A549 (cell line): ENCODE results near the gene SLC29A2. TPM values are rescaled to one million over a fixed set of nuclear protein-coding genes. Genes with fewer than 3 reads are reported as not detected.

Source experiments
- ATAC-seq, 2 experiments: fragments of 200-7000 bp in 1 of 2; fragments of >200 bp in 1 of 2; cut with Nextera tagmentation in 1 of 2; cut with Tn5 transposase in 1 of 2; 3 replicates each; pipeline versions ENCODE4 v1.8.0 to v1.9.1; 2018 to 2020; ENCODE audit warnings: mild to moderate bottlenecking in 1 of 2, moderate library complexity in 1 of 2
- CTCF ChIA-PET: fragments of 300-600 bp; sonication (Branson Sonifier 250); formaldehyde crosslinking; extraction: SDS; loops from one replicate; lab custom pipeline; 2021; ENCODE audit warnings: antibody characterized with exemption, inconsistent platforms; lab: Yijun Ruan, JAX
- POLR2A ChIA-PET: fragments of 350-600 bp; formaldehyde crosslinking; extraction: SDS; loops from one replicate; lab custom pipeline; 2021; ENCODE audit warnings: antibody characterized with exemption, inconsistent platforms; lab: Yijun Ruan, JAX
- DNase-seq, 2 experiments: peaks; one replicate each; pipeline versions ENCODE4 v3.0.0 to v3.0.0-alpha.2; 2011 to 2016; ENCODE audit warnings: low read depth in 1 of 2, low spot score in 1 of 2
- FAIRE-seq: peaks from 2 replicates; lab custom pipeline; 2011; peaks lifted over from hg19 to GRCh38; lab: Jason Lieb, UNC
- H3K27ac ChIP-seq, 2 experiments: fragments of >200 bp; sonication (Bioruptor Twin); formaldehyde crosslinking; 3 replicates each; pipeline ENCODE4 v1.5.1; 2016 to 2017
- H3K4me1 ChIP-seq: fragments of >200 bp; sonication (Bioruptor Twin); formaldehyde crosslinking; 3 replicates; pipeline ENCODE4 v1.6.1; 2016
- H3K4me2 ChIP-seq: fragments of >200 bp; sonication (Bioruptor Twin); formaldehyde crosslinking; 3 replicates; pipeline ENCODE4 v1.6.1; 2016
- H3K4me3 ChIP-seq: fragments of >200 bp; sonication (Bioruptor Twin); formaldehyde crosslinking; 3 replicates; pipeline ENCODE4 v1.5.1; 2016
- H3K9me3 ChIP-seq: fragments of >200 bp; sonication (Bioruptor Twin); formaldehyde crosslinking; 3 replicates; pipeline ENCODE4 v1.6.1; 2016
- ATOH8 ChIP-seq: fragments of 250-450 bp; sonication (Bioruptor Pico); IDR thresholded peaks from 2 replicates; pipeline ENCODE4 v1.5.0; 2020; ENCODE audit warnings: low read depth, mild to moderate bottlenecking, moderate library complexity
- CEBPB ChIP-seq, 2 experiments: fragments of >200 bp in 1 of 2; sonication (Bioruptor Twin) in 1 of 2; formaldehyde crosslinking in 1 of 2; IDR thresholded peaks; 2 replicates each; pipeline ENCODE4 v1.6.1; 2012 to 2016
- CHD4 ChIP-seq: fragments of 200-600 bp; sonication (generic); IDR thresholded peaks from 2 replicates; pipeline ENCODE4 v1.6.1; 2016; ENCODE audit warnings: antibody characterized with exemption, mild to moderate bottlenecking, borderline replicate concordance
- E2F6 ChIP-seq: IDR thresholded peaks from 2 replicates; pipeline ENCODE4 v1.6.1; 2012; ENCODE audit warnings: low read depth, borderline replicate concordance
- ESRRA ChIP-seq: fragments of 150-350 bp; IDR thresholded peaks from 2 replicates; pipeline ENCODE4 v1.6.1; 2014; ENCODE audit warnings: mild to moderate bottlenecking, low read length, borderline replicate concordance
- FOSL2 ChIP-seq, 2 experiments: fragments of 450-650 bp in 1 of 2; fragments of >200 bp in 1 of 2; sonication (Bioruptor Twin) in 1 of 2; formaldehyde crosslinking; IDR thresholded peaks; 2 replicates each; pipeline versions ENCODE4 v1.5.0 to v1.6.1; 2016 to 2020; ENCODE audit warnings: mild to moderate bottlenecking in 1 of 2, moderate library complexity in 1 of 2
- FOXS1 ChIP-seq: fragments of 250-450 bp; sonication (Bioruptor Pico); IDR thresholded peaks from 2 replicates; pipeline ENCODE4 v1.5.0; 2020; ENCODE audit warnings: mild to moderate bottlenecking, moderate library complexity
- HDAC2 ChIP-seq: fragments of 200-600 bp; sonication (generic); IDR thresholded peaks from 2 replicates; pipeline ENCODE4 v1.6.1; 2016
- HOXB13 ChIP-seq: fragments of 250-450 bp; sonication (Bioruptor Pico); IDR thresholded peaks from 2 replicates; pipeline ENCODE4 v1.5.0; 2020; ENCODE audit warnings: low read depth, mild to moderate bottlenecking, moderate library complexity
- JUN ChIP-seq, 2 experiments: fragments of >200 bp; sonication (Bioruptor Twin); formaldehyde crosslinking; IDR thresholded peaks; 2 replicates in 1 of 2; 3 replicates in 1 of 2; pipeline ENCODE4 v1.6.1; 2016 to 2017
- KDM1A ChIP-seq: fragments of 200-600 bp; sonication (generic); IDR thresholded peaks from 2 replicates; pipeline ENCODE4 v1.6.1; 2016; ENCODE audit warnings: low read depth, mild to moderate bottlenecking
- KDM5A ChIP-seq: fragments of 200-600 bp; sonication (generic); IDR thresholded peaks from 2 replicates; pipeline ENCODE4 v1.6.1; 2016; ENCODE audit warnings: antibody characterized with exemption, mild to moderate bottlenecking
- MYC ChIP-seq: IDR thresholded peaks from 2 replicates; pipeline ENCODE4 v1.6.1; 2012; ENCODE audit warnings: mild to moderate bottlenecking, inconsistent platforms, low read length, improper control_type of control experiment, borderline replicate concordance
- NFE2L2 ChIP-seq: fragments of 150-350 bp; conservative IDR thresholded peaks from 2 replicates; pipeline ENCODE4 v1.6.1; 2014; ENCODE audit warnings: low read length
- NR3C1 ChIP-seq: fragments of >200 bp; sonication (Bioruptor Twin); formaldehyde crosslinking; IDR thresholded peaks from 3 replicates; pipeline ENCODE4 v1.6.1; 2017
- PHF8 ChIP-seq: fragments of 200-600 bp; sonication (generic); IDR thresholded peaks from 2 replicates; pipeline ENCODE4 v1.6.1; 2016; ENCODE audit warnings: low read depth, mild to moderate bottlenecking, antibody characterized with exemption, moderate library complexity, borderline replicate concordance
- RCOR1 ChIP-seq: fragments of 150-350 bp; IDR thresholded peaks from 2 replicates; pipeline ENCODE4 v1.6.1; 2014; ENCODE audit warnings: antibody characterized with exemption, low read length, low read depth
- RNF2 ChIP-seq: fragments of 200-600 bp; sonication (generic); IDR thresholded peaks from 2 replicates; pipeline ENCODE4 v1.6.1; 2016; ENCODE audit warnings: low read depth, mild to moderate bottlenecking, antibody characterized with exemption, moderate library complexity, borderline replicate concordance
- SMC3 ChIP-seq: fragments of >200 bp; sonication (Bioruptor Twin); formaldehyde crosslinking; IDR thresholded peaks from 3 replicates; pipeline ENCODE4 v1.6.1; 2018; ENCODE audit warnings: inconsistent platforms
- TFCP2L1 ChIP-seq: fragments of 250-450 bp; sonication (Bioruptor Pico); IDR thresholded peaks from 2 replicates; pipeline ENCODE4 v1.5.0; 2021; ENCODE audit warnings: mild to moderate bottlenecking
- TP53 ChIP-seq: fragments of 250-450 bp; sonication (Bioruptor Pico); IDR thresholded peaks from 2 replicates; pipeline ENCODE4 v1.5.0; 2021; ENCODE audit warnings: mild to moderate bottlenecking, moderate library complexity
- ZC3H11A ChIP-seq: fragments of 450-650 bp; IDR thresholded peaks from 2 replicates; pipeline ENCODE4 v1.6.1; 2014; ENCODE audit warnings: antibody characterized with exemption, mild to moderate bottlenecking
- ZFP36 ChIP-seq: fragments of 450-650 bp; IDR thresholded peaks from 2 replicates; pipeline ENCODE4 v1.6.1; 2014; ENCODE audit warnings: borderline replicate concordance; ENCODE audit not compliant: partially characterized antibody
- ZNF302 ChIP-seq: fragments of 250-450 bp; sonication (Bioruptor Pico); IDR thresholded peaks from 2 replicates; pipeline ENCODE4 v1.9.0; 2021; ENCODE audit warnings: inconsistent platforms, mild to moderate bottlenecking, moderate library complexity
- WGBS: methylation state at CpG from one replicate; pipeline ENCODE4 v1.1.6; 2017; ENCODE audit errors: missing lambda C conversion rate; 5-methylcytosine and 5-hydroxymethylcytosine counted together
- polyA plus RNA-seq, 4 experiments: library from polyadenylated mRNA; depleted of rRNA in 3 of 4; stranded (reverse); fragments of >200 nt; fragmentation: RNase III in 1 of 4; extraction: RNeasy Plus Mini Kit Qiagen cat#74134 plus additional on column Dnase treatment in 1 of 4; gene quantifications; 2 replicates in 3 of 4; 3 replicates in 1 of 4; pipeline ENCODE4 v1.2.3, GENCODE V29; 2011 to 2017

The SLC29A2 gene
- polyA plus RNA-seq, 2 of the 4 experiments (the other 2 are of a cell fraction): 2.6 to 7.6 TPM

GRCh38 chr11:66328031-66328301 is 43.6 kb downstream of the SLC29A2 start:
- Histone ChIP-seq H3K4me2 (peak overlapping the region; percentile 50), H3K4me3 (no peak overlapping the region), H3K9me3 (no peaks in the 10 kb centered on the region), H3K4me1 (peaks cover 37% of the 10 kb centered on the region), H3K27ac (peak overlapping the region; percentile 48 to 88; a peak in 5 of 6 replicates)
- 81% methylated on average over 3 of the region's 3 CpGs for WGBS
- no peak for TF ChIP-seq FOXS1
- no peak for TF ChIP-seq TFCP2L1
- TF ChIP-seq ZC3H11A: no peak
- no peak for TF ChIP-seq ZNF302 (CRISPR knock-in tag)
- TF ChIP-seq CHD4: no peak
- no peak for TF ChIP-seq JUN (IDR thresholded peaks at IDR 0.05)
- no peak for TF ChIP-seq SMC3
- TF ChIP-seq RNF2: no peak
- TF ChIP-seq PHF8: no peak
- TF ChIP-seq ESRRA: no peak
- no peak for TF ChIP-seq HOXB13 (CRISPR knock-in tag)
- no peak for TF ChIP-seq MYC
- no peak for TF ChIP-seq NFE2L2
- TF ChIP-seq ZFP36: no peak
- no peak for TF ChIP-seq KDM5A
- no peak for TF ChIP-seq E2F6
- TF ChIP-seq CEBPB (IDR thresholded peaks at IDR 0.05): no peak
- no peak for TF ChIP-seq HDAC2
- DNase-seq (no peak), FAIRE-seq (no peak), ATAC-seq (peak; percentile 8 to 42; a peak in 5 of 6 replicates)
- ChIA-PET POLR2A (no interaction called here), CTCF (interaction anchor here (2.2 kb wide), 1 partner anchor 15 kb away, joined by 37 read pairs; no protein-coding TSS in a partner anchor)

- Histone ChIP-seq H3K9me3 (no peaks in the 10 kb centered on the region), H3K4me2 (peak overlapping the region; percentile 50), H3K27ac (peak overlapping the region; percentile 48 to 88), H3K4me1 (peaks cover 37% of the 10 kb centered on the region), H3K4me3 (no peak overlapping the region)
- WGBS: 84% methylated on average over 9 of the region's 10 CpGs
- ChIA-PET CTCF (interaction anchor here (0.6 to 2.2 kb wide), 12 partner anchors 9 to 61 kb away, joined by 3 to 37 read pairs (median 4); partner anchors contain the start of genes BRMS1, CD248 and RIN1), POLR2A (interaction anchor here (1.3 kb wide), 1 partner anchor 15 kb away, joined by 11 read pairs; no protein-coding TSS in a partner anchor)
- no peak for TF ChIP-seq CEBPB (IDR thresholded peaks at IDR 0.05)
- no peak for TF ChIP-seq FOSL2 (IDR thresholded peaks at IDR 0.05)
- TF ChIP-seq FOSL2 (CRISPR knock-in tag; IDR thresholded peaks at IDR 0.05): 0 out of 2 replicates have a peak, but pooled peaks have one; percentile 4
- no peak for DNase-seq
- peak; percentile 23 for FAIRE-seq
- ATAC-seq: peak; percentile 17 to 58; a peak in 3 of 6 replicates
Measured at GRCh38 chr11:66327171-66328030, 44.2 kb downstream of the SLC29A2 start.

GRCh38 chr11:66326261-66327111 is 45.1 kb downstream of the SLC29A2 start:
- POLR2A ChIA-PET: interaction anchor here (0.8 to 1.3 kb wide), 2 partner anchors 9 to 14 kb away, joined by 3 to 11 read pairs; no protein-coding TSS in a partner anchor
- Histone ChIP-seq H3K4me1 (peaks cover 37% of the 10 kb centered on the region), H3K4me2 (peak overlapping the region; percentile 50), H3K9me3 (no peaks in the 10 kb centered on the region), H3K27ac (peak overlapping the region; percentile 48 to 88), H3K4me3 (no peak overlapping the region)
- DNase-seq: no peak
- CTCF ChIA-PET: interaction anchor here (0.6 to 2.2 kb wide), 12 partner anchors 9 to 62 kb away, joined by 3 to 37 read pairs (median 4); partner anchors contain the start of genes BRMS1, CD248 and RIN1
- no peak for TF ChIP-seq RCOR1
- no peak for TF ChIP-seq RNF2
- TF ChIP-seq CHD4: no peak
- TF ChIP-seq NR3C1: no peak
- TF ChIP-seq KDM1A: no peak
- TF ChIP-seq ATOH8 (CRISPR knock-in tag): no peak
- no peak for TF ChIP-seq SMC3
- no peak for TF ChIP-seq TP53 (CRISPR knock-in tag)
- no peak for TF ChIP-seq FOSL2 (IDR thresholded peaks at IDR 0.05)
- TF ChIP-seq FOSL2 (CRISPR knock-in tag; IDR thresholded peaks at IDR 0.05): no peak
- 62% methylated on average over 9 of the region's 21 CpGs for WGBS
- peak; percentile 12 to 21; a peak in 3 of 6 replicates for ATAC-seq
- FAIRE-seq: no peak
